Endothelial cell (in vitro differentiated cells): ENCODE results near the gene ITPKB. TPM values are rescaled to one million over a fixed set of nuclear protein-coding genes. Genes with fewer than 3 reads are reported as not detected.
A peak's percentile ranks its signal among the peaks of the same experiment; 100 is the strongest.

Experiments used
- DNase-seq: peaks from one replicate; pipeline ENCODE4 v3.0.0; 2021; ENCODE audit warnings: low spot score
- H3K27ac Mint-ChIP-seq: one replicate; pipeline ENCODE4 v1.8.0; 2021; ENCODE audit warnings: mixed read lengths, inconsistent platforms; ENCODE audit not compliant: unreplicated experiment
- H3K27me3 Mint-ChIP-seq: one replicate; pipeline ENCODE4 v1.8.0; 2021; ENCODE audit warnings: mild to moderate bottlenecking, moderate library complexity, mixed read lengths, inconsistent platforms; ENCODE audit not compliant: unreplicated experiment
- H3K36me3 Mint-ChIP-seq: one replicate; pipeline ENCODE4 v1.8.0; 2021; ENCODE audit warnings: mild to moderate bottlenecking, low read depth, mixed read lengths, inconsistent platforms; ENCODE audit not compliant: unreplicated experiment
- H3K4me1 Mint-ChIP-seq: one replicate; pipeline ENCODE4 v1.8.0; 2021; ENCODE audit warnings: mild to moderate bottlenecking, mixed read lengths, inconsistent platforms; ENCODE audit not compliant: unreplicated experiment
- H3K4me3 Mint-ChIP-seq: one replicate; pipeline ENCODE4 v1.8.0; 2021; ENCODE audit warnings: mild to moderate bottlenecking, mixed read lengths, inconsistent platforms; ENCODE audit not compliant: unreplicated experiment
- H3K9me3 Mint-ChIP-seq: one replicate; pipeline ENCODE4 v1.8.0; 2021; ENCODE audit warnings: mixed read lengths, inconsistent platforms; ENCODE audit not compliant: unreplicated experiment
- total RNA-seq: library from RNA; stranded (reverse); fragmentation: NEBNext Ultra II Directional; extraction: Animal tissue kit (Norgen Biotek cat#: 25700); gene quantifications from one replicate; pipeline ENCODE4 v1.2.1, GENCODE V29; 2021; ENCODE audit not compliant: unreplicated experiment
- TF ChIP-seq, protein P1 (sequence below): fragments of 200-600 bp; sonication (generic); IDR thresholded peaks from one replicate; pipeline ENCODE4 v1.5.0; 2021; ENCODE audit warnings: antibody characterized with exemption; ENCODE audit not compliant: unreplicated experiment

ITPKB gene
- total RNA-seq, 1 donor from 2014 or later, result 144 TPM

DNA sequence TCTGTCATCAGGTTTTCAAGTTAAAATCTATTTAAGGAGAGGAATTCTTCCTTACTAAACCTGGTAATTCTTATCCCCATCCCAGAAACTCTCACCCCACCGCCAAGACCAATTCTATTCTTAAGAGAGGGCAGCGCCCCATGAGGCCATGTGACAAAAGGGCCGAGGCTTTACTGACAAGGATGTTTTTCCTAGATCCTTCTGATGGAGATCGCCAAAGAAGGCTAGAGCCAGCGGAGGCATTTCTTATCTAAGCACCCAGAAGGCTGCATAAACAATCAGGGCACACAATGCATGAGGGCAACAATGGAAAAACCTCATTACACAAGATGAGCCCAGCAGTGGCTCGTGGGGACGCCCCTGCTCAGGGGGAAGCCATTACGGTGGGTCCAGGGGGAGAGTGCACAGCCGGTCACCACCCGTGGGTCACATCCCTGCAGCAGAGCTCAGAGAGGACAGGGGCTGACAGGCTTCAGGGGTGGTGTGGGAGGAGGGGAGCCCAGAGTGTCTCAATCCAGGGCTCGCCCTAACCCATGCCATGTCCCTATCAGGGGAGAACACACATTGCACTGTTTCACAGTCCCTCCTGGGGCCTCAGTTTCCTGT lies 88.7 kb downstream of the ITPKB start:
- Mint-ChIP-seq H3K4me3 (peak overlapping the region; percentile 51), H3K27ac (peak overlapping the region; percentile 99), H3K9me3 (no peaks in the 10 kb centered on the region), H3K36me3 (peaks cover 41% of the 10 kb centered on the region), H3K4me1 (peaks cover 56% of the 10 kb centered on the region), H3K27me3 (peaks cover 27% of the 10 kb centered on the region)
- TF ChIP-seq, protein P1, sequence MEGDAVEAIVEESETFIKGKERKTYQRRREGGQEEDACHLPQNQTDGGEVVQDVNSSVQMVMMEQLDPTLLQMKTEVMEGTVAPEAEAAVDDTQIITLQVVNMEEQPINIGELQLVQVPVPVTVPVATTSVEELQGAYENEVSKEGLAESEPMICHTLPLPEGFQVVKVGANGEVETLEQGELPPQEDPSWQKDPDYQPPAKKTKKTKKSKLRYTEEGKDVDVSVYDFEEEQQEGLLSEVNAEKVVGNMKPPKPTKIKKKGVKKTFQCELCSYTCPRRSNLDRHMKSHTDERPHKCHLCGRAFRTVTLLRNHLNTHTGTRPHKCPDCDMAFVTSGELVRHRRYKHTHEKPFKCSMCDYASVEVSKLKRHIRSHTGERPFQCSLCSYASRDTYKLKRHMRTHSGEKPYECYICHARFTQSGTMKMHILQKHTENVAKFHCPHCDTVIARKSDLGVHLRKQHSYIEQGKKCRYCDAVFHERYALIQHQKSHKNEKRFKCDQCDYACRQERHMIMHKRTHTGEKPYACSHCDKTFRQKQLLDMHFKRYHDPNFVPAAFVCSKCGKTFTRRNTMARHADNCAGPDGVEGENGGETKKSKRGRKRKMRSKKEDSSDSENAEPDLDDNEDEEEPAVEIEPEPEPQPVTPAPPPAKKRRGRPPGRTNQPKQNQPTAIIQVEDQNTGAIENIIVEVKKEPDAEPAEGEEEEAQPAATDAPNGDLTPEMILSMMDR, result peak; percentile 38
- DNase-seq, result peak; percentile 53

GRCh38 chr1:226649780-226650179 lies 89.3 kb downstream of the ITPKB start:
- TF ChIP-seq, protein P1, result no peak
- Mint-ChIP-seq H3K4me1 (peaks cover 53% of the 10 kb centered on the region), H3K36me3 (peaks cover 46% of the 10 kb centered on the region), H3K27ac (peak overlapping the region; percentile 99), H3K9me3 (no peaks in the 10 kb centered on the region), H3K4me3 (no peak overlapping the region), H3K27me3 (peaks cover 27% of the 10 kb centered on the region)
- peak; percentile 42 for DNase-seq

DNA sequence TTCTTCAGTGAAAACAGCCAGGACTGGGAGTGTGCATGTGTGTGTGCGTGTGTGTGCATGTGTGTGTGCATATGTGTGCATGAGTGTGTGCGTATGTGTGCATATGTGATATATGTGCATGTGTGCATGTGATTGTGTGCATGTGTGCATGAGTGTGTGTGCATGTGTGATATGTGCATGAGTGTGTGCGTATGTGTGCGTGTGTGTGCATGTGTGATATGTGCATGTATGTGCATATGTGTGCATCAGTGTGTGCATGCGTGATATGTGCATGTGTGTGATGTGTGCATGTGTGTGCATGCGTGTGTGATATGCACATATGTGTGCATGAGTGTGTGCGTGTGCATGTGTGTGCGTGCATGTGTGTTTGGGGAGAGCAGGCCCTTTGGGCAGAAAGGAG lies 89.8 kb downstream of the ITPKB start:
- Mint-ChIP-seq H3K36me3 (peaks cover 50% of the 10 kb centered on the region), H3K4me1 (peaks cover 48% of the 10 kb centered on the region), H3K9me3 (no peaks in the 10 kb centered on the region), H3K27ac (peak overlapping the region; percentile 16), H3K4me3 (peak overlapping the region; percentile 80), H3K27me3 (peaks cover 30% of the 10 kb centered on the region)
- no peak for DNase-seq
- TF ChIP-seq, protein P1, result no peak

DNA sequence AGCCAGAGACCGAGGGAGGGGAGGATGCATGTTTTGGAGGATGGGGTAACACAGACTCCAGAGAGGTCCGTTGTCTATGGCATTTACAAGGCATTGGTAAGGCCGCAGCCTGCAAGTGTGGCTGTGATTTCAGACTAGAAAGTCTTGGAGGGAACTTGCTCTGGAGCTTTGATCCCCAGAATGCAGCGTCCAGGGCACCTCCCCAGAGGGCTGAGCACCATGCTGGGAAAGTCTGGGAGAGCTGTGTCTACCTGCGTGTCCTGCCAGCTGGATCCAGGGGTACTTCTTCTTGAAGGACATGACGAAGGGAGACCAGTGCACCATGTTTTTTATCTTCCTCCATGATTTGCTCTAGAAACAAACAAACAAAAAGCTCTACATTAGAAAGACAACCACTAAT lies 90.7 kb downstream of the ITPKB start:
- Mint-ChIP-seq H3K4me3 (peak overlapping the region; percentile 73), H3K27ac (peak overlapping the region; percentile 83)

DNA sequence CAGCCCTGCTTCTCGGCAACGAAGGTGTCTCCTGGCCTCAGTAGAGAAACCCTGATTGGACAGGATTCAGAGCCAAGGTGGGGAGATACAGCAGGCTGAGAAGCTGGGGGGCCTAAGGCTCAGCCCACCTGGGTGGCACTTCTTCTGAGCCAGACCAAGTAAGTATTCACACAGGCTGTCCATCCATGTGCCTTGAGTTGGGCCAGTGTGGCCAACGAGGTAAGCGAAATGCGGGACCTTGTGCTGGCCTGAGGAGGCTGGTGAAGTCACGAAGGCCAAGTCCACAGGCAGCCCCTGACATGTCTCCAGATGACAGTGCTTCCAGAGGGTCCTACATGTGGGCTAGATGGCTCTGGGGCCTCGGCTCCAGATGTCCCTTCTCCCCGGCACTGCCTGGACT lies 91.4 kb downstream of the ITPKB start:
- Mint-ChIP-seq H3K36me3 (peaks cover 46% of the 10 kb centered on the region), H3K4me3 (no peak overlapping the region), H3K27ac (peak overlapping the region; percentile 83), H3K4me1 (peaks cover 44% of the 10 kb centered on the region), H3K9me3 (no peaks in the 10 kb centered on the region), H3K27me3 (peaks cover 28% of the 10 kb centered on the region)
- DNase-seq, result no peak
- TF ChIP-seq, protein P1, result no peak

More for the DNA sequence above, 90.7 kb downstream of the ITPKB start:
- TF ChIP-seq, protein P1, result no peak
- peaks cover 43% of the 10 kb centered on the region for H3K4me1 Mint-ChIP-seq
- no peak for DNase-seq
- H3K27me3 Mint-ChIP-seq, result peaks cover 29% of the 10 kb centered on the region
- peaks cover 49% of the 10 kb centered on the region for H3K36me3 Mint-ChIP-seq
- no peaks in the 10 kb centered on the region for H3K9me3 Mint-ChIP-seq
